ENCODE results near the gene LCOR.

GRCh38 chr10:97019213-97019844, 187.2 kb downstream of the LCOR start:
- TF ChIP-seq CTCF (IDR thresholded peaks at IDR 0.05; ENCODE audit: poor library complexity) (no peak), EZH2 (IDR thresholded peaks at IDR 0.05; ENCODE audit: borderline replicate concordance) (no peak), EZH2phosphoT487 (IDR thresholded peaks at IDR 0.05; ENCODE audit: low read depth, severe bottlenecking, unreplicated experiment) (no peak)
